ENCODE measurements around the gene ZNF605.
A peak's percentile ranks its signal among the peaks of the same experiment; 100 is the strongest.
"Not testable (repeated sequence)": the region's sequence is repeated elsewhere in the genome, so short reads cannot be mapped to it uniquely, and the experiment has no call there.

Gene ZNF605

GRCh38 chr12:132904718-132905328 lies 51.3 kb downstream of the ZNF605 start:
- peak; percentile 74 for DNase-seq

DNA sequence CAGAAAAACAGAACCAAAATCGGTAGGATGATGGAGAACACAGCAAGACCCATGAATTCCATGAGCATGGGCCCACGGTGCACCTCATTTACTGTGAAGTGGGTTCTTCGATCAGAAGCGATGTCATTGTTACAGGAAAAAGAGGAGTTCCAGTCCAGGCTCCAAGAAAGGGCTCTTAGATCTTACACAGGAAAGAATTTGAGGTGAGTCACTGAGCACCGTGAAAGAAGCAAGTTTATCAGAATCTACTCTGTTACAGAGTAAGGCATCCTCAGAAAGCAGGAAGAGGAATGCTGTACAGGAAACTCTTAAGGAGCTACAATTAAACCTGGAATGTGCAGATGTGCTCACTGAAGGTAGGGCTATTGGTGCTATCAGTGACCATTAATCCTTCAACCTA lies 57.1 kb downstream of the ZNF605 start:
- no peak for DNase-seq

DNA sequence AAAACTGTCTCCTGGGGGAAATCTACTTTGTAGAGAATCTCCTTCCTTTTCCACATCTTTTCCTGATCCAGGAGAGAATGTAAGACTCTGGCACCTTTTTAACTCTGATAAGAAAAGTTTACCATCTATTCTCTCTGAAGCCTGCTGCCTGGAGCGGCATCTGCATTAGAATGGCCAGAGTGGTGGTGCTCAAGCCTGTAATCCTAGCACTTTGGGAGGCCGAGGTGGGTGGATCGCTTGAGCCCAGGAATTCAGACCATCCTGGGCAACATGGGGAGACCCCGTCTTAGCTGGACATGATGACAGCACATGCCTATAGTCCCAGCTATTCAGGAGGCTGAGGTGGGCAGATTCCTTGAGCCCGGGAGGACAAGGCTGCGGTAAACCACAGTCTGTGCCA lies 67.3 kb downstream of the ZNF605 start:
- DNase-seq, result no peak

DNA sequence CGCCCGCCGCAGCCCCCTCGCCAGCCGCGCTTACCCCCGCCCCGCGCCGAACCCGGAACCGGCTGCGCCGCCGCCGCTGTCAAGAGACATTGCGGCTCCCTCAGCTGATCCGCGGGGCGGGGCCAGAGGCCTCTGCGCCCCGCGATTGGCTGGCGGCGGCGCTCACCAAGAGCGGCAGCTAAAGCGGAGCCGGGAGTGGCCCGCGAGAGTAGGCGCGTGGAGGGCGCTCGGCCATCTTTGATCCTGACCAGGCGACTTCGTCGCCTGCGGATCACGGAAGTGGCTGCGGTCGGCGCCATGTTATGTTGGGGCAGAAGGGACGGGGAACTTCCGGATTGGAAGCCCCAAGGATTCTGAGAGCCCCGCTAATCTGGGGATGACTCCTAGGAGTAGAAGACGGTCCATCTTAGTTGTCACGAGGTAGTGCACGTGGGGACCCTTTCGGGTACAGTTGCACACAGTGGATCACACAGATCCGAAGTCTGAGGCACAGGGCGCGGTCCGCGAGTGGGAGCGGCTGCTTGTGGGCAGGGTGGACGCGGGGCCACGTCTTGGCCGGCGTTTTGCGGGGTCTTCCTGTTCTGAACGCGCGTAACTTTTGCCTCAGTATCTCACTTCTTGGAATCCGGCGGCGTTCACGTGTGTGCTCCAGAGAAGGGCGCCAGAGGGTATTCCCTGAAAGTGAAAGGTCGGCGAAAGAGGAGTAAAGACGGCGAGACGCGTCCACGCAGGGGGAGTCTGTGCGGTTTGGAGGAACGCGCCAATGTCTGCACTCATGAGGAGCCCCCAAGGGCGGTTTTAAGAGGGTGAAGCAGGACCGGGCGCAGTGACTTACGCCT lies 68.4 kb downstream of the ZNF605 start, which contains the start of gene CHFR:
Gene CHFR, minus strand, starts transcription at position 93 of the 839 bp plus-strand sequence. CDS start 277 bp downstream, outside the sequence.
- DNase-seq, result peak; percentile 98

DNA sequence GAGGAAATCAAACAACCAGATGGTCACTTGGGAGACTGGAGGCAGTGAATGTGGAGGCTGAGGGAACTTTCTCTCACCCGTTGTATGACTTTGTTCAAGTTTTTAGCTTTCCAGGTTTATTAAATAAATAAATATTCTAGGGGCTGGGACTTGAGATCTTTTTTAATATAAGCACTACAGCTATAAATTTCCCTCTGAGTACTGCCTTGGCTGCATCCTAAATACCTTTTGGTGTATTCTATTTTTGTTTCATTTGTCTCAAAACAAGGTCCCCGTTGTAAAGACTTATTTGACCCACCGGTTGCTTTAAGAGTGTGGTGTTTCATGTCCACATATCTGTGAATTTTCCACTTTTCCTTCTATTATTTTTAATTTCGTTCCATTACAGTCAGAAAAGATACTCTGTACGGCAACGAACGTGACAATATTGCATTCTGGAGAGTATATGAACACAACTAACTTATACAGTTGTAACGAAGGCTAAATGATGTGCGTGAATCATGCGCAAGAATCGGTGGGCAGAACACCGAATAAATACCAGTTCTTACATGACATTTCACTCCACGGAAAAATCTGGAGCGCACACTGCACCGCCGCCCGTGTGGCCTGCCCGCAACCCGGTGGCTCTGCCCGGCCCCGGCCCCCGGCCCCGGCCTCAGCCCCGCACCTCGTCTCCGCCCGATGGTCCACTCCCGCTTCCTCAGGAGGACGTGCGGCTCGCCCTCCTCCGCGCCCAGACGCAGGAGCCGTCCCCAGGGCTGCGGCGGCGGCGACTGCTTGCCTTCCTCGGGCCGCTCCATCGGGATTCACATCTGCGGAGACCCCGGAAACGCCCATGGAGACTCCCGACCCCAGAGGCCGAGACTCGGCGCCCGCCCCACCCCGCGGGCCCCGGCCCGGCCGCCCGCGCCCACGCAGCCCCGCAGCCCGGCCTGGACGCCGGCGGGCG lies 69.3 kb downstream of the ZNF605 start:
- DNase-seq, result peak; percentile 28

- DNase-seq, result no peak
Observed at GRCh38 chr12:132881818-132882217, 74.3 kb downstream of the ZNF605 start.

DNA sequence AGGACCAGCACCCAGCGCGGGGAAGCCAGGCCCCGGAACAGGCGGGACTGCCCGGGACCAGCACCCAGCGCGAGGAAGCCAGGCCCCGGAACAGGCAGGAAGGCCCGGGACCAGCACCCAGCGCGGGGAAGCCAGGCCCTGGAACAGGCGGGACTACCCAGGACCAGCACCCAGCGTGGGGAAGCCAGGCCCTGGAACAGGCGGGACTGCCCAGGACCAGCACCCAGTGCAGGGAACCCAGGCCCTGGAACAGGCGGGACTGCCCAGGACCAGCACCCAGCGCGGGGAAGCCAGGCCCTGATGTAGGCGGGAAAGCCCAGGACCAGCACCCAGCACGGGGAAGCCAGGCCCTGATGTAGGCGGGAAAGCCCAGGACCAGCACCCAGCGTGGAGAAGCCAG lies 81.5 kb downstream of the ZNF605 start:
- DNase-seq, result not testable (repeated sequence)

GRCh38 chr12:132874175-132874574 lies 81.9 kb downstream of the ZNF605 start:
- DNase-seq, result no peak

DNA sequence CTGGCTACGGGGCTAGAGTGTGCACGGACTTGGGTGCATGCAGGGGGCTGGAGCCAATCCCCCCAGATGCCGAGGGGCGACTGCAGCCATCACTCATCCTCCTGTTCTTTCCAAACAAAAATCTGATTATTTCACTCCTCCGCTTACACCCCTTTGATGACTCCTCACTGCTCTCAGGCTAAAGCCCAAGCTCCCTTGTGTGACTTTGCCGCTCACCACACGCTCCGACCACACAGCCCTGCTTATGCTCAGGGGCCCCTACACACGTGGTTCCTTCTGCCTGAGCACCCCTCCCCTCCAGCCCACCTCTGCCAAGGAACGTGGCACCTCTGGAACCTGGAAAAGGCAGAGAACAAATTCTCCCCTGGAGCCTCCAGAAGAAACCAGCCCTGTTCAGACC lies 82.4 kb downstream of the ZNF605 start:
- DNase-seq, result no peak

- DNase-seq, result no peak
Observed at GRCh38 chr12:132872975-132873421, 83.1 kb downstream of the ZNF605 start.

- DNase-seq, result no peak
Observed at GRCh38 chr12:132872073-132872855, 83.8 kb downstream of the ZNF605 start.

GRCh38 chr12:132869551-132869950 lies 86.6 kb downstream of the ZNF605 start:
- no peak for DNase-seq

Data from hematopoietic multipotent progenitor cell treated with erythropoietin and hydrocortisone succinate and interleukin-3 and kit ligand, for 8 days (in vitro differentiated cells).